HG03558 (cell line): ENCODE measurements around the gene GTF2A1.
A peak's percentile ranks its signal among the peaks of the same experiment; 100 is the strongest.
"Not testable (repeated sequence)": the region's sequence is repeated elsewhere in the genome, so short reads cannot be mapped to it uniquely, and the experiment has no call there.

Source experiments
- ATAC-seq: cut with Tn5 transposase; IDR thresholded peaks from one replicate; pipeline ENCODE4 v1.9.1; 2021; ENCODE audit warnings: moderate number of reproducible peaks; ENCODE audit not compliant: unreplicated experiment; ENCODE audit errors: extremely low read depth

Gene GTF2A1

DNA sequence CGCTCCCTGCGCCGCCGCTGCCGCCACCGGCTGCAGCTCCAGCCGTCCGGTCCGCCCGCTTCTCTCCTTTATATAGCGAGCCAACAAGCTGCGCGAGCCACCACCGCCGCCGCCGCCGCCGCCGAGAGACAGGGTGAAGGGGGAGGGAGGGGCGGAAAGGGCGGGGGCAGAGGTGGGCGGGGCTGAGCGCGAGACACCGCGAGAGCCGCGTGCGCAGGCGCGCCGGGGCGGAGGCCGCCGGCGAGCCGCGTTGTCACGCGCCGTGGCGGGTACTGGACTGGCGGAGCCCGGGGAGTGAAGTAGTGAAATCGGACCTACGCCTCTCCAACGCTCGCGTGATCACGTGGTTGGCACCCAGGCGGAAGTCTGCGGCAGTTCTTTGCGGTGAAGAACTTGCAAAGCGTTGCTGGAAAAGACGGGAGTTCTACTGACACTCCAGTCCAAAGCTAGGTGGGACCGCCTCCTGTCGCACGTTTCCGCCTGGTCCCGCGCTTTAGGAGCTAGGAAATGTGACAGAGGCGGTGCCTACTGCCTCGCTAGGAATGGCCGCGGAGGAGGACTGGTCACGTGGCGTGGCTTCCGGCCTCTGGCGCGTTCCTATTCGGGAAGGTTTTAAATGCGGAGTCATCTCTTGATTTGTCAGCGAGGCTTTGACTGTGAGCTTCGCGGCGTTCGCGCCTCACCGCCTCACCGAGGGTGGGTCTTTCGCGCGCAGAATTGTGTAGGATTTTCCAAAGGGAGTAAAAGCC, at the start of gene GTF2A1:
Gene GTF2A1 (minus strand): TSS at position 130 of the 749 bp plus-strand sequence. CDS start 441 bp downstream, outside the sequence.
- ATAC-seq = peak; percentile 64

DNA sequence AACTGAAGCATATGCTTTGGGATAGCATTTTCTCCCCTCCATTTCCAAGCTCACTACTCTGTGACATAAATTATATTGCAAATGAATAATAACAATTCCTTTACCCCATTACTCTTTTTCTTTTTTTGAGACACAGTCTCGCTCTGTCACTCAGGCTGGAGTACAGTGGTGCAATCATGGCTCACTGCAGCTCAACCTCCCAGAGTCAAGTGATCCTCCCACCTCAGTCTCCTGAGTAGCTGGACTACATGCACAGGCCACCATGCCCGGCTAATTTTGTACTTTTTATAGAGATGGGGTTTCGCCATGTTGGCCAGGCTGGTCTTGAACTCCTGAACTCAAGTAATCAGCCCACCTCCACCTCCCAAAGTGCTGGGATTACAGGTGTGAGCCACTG, 49.2 kb upstream of the GTF2A1 start:
- ATAC-seq = no peak

DNA sequence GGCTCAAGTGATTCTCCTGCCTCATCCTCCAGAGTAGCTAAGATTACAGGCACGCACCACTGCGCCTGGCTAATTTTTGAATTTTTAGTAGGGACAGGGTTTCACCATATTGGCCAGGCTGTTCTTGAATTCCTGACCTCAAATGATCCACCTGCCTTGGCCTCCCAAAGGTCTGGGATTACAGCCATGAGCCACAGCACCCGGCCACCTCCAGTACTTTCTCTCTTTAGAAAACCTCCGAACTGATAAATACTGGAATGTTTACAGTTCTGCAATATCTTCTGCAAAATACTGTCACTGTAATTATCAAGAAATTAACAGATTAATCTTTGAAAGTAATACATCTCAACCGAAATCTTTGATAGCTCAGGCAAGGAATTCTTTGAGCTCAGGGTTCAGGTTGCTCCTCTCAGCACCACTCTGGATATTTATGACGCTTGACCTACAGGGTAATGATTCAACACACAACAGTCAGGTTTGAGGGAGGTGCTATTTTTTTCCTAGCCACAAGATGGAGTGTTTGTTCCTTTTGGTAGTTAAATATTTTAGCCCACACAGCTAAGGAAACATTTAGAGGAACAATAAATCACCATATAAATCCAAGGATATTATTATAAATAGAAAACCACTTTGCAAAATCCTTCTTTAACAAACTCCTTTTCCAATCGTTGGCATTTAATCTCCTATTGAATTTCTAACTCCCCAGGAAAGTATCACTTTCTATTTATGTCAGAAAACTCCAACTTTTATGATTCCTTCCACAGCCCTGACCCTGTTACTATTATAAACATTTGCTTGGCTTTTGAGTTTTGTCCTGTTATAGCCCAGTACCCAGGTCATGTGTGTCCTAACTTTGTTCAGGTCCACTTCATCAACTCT, 48.6 kb upstream of the GTF2A1 start:
- no peak for ATAC-seq

- ATAC-seq = no peak
Observed at GRCh38 chr14:81268016-81268416, 47.3 kb upstream of the GTF2A1 start.

DNA sequence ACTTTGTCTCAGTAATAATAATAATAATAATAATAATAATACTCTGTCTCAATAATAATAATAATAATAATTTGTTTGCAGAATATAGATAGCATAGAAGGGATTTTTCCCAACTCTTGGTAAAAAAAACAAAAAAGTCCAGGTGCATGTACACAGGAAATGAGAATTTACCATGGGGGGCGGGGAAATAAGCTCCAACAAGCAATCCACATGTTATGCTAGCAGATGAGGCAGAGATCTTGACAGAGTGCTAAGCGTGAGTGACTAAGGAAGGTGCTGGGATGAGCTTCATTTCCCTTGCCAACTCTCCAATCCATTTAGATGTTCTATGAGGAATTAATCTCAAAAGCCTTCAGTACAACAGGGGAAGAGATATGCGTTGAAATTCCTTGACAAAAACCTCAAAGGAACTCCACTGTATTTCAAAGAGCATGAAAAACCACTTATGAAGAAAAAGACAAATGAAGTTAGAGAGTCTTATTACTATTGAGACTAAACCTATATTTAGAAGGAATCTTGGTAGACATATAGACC, 44.9 kb upstream of the GTF2A1 start:
- no peak for ATAC-seq

- ATAC-seq = no peak
Observed at GRCh38 chr14:81264671-81265070, 43.9 kb upstream of the GTF2A1 start.

DNA sequence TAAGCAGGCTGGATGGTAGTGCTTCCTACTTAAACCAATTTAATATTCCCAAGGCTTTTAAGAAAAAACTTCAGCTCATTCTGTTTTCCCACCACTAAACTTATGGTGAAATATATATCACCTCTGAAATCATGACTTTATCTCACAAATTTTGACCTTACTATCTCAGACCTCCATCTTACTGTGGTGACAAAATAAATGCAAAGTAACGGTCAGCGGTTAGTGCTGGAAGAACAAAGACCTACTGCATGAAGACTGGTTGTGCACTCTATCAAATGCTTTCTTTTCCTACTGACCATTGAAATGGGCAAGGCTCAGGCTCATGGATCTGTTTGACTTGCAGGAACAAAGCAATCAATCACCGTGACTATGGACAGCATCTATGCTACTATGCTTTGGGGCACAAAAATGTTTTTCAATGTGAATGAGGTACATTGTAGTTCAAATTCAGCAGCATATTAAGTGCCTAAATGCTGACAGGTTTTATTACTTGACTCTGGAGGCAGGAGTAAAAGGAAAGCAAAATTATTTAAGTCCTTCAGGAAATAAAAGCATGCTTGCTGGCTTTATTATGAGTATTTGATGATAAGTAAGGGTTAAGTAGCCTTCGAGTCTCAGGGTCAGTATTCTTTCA, 43.1 kb upstream of the GTF2A1 start:
- ATAC-seq = no peak

DNA sequence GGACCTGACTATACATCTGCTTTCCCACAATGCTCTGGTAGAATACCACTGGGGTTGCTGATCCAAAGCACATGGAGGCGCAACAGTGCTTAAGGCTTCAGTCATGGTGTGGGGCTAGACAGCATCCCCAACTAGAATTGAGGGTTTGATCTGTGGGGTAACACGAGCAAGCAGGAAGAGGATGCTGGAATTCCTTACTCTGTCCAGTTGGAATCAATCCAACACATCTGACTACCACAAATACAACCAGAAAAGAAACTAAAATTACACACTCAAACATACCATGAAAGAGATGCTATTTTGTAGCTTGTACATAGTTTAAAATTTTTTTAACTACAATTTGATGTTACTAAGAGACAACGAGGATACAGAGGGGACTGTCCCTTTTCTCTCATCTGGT, 40.4 kb upstream of the GTF2A1 start:
- no peak for ATAC-seq

GRCh38 chr14:81260732-81261131, 40.0 kb upstream of the GTF2A1 start:
- ATAC-seq = no peak

GRCh38 chr14:81256289-81256960, 35.7 kb upstream of the GTF2A1 start:
- no peak for ATAC-seq

DNA sequence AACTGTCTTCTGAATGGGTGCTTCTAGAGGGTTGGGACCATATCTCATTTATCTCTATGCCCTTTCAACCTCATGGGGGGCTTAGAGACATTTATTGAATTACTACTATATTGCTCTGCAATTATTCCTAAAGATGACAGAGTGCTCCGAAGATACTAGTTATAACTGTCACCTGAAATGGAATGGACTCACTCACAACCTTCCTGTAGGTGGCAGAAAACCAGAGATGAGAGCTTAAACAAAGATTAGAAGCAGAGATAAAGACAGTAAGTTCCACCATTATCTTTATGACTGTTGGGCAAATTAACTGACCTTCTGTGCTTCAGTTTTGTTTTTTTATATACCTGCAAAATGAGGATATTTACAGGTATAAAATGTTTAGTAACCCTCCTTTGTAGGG, 31.5 kb upstream of the GTF2A1 start:
- ATAC-seq = no peak

- ATAC-seq = no peak
Observed at GRCh38 chr14:81247271-81247766, 26.6 kb upstream of the GTF2A1 start.

GRCh38 chr14:81246461-81247270, 25.9 kb upstream of the GTF2A1 start:
- no peak for ATAC-seq

DNA sequence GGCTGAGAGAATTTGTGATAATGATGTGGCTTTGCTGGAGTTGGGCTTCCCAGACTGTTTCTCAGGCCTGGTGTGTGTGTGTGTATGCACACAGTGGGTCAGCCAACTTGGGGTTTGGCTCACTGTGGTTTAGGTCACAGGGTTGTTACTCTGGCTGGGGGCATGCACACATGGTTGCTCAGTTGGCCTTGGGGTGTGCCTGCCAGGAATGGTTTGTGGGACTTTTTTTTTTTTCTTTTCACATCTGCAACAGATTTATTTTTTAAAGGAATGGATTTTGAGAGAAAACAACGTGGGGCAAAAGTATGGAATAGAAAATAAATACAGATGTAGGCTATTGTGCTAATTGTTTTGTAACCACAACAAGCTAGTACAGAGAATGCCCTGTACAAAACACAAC, 25.0 kb upstream of the GTF2A1 start:
- no peak for ATAC-seq

DNA sequence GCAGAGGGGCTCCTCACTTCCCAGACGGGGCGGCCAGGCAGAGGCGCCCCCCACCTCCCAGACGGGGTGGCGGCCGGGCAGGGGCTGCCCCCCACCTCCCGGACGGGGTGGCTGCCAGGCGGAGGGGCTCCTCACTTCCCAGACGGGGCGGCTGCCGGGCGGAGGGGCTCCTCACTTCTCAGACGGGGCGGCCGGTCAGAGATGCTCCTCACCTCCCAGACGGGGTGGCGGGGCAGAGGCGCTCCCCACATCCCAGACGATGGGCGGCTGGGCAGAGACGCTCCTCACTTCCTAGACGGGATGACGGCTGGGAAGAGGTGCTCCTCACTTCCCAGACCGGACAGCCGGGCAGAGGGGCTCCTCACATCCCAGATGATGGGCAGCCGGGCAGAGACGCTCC, 23.7 kb upstream of the GTF2A1 start:
- not testable (repeated sequence) for ATAC-seq

- no peak for ATAC-seq
Observed at GRCh38 chr14:81243499-81243898, 22.7 kb upstream of the GTF2A1 start.

GRCh38 chr14:81236849-81237248, 16.1 kb upstream of the GTF2A1 start:
- not testable (repeated sequence) for ATAC-seq

- no peak for ATAC-seq
Observed at GRCh38 chr14:81236138-81236537, 15.4 kb upstream of the GTF2A1 start.

- no peak for ATAC-seq
Observed at GRCh38 chr14:81235096-81235495, 14.3 kb upstream of the GTF2A1 start.
